Testis (tissue), 2 donors: Measurements from ENCODE around the gene ZFYVE28.

Experiments
- CTCF ChIP-seq, 3 experiments: fragments of 450-650 bp in 2 of 3; fragments of 200-600 bp in 1 of 3; sonication (generic) in 1 of 3; IDR thresholded peaks; one replicate each; pipeline ENCODE4 v1.5.1; 2016 to 2019; ENCODE audit warnings: antibody characterized with exemption in 3 of 3, mild to moderate bottlenecking in 2 of 3, moderate library complexity in 1 of 3
- POLR2A ChIP-seq: fragments of 450-650 bp; IDR thresholded peaks from one replicate; pipeline ENCODE4 v1.6.1; 2017; ENCODE audit warnings: antibody characterized with exemption, mild to moderate bottlenecking, moderate library complexity

- peak in 2 of 3 experiments; percentile 1 to 14 for TF ChIP-seq CTCF (IDR thresholded peaks at IDR 0.05)
- no peak for TF ChIP-seq POLR2A
These were observed 5.3 kb downstream of the ZFYVE28 start for GRCh38 chr4:2412885-2413716.
